NCI-H2227 (cell line): ENCODE data around the gene ASAP3.

Source experiments
- DNase-seq: peaks from one replicate; lab custom pipeline; 2025; ENCODE audit not compliant: unreplicated experiment; lab: John Stamatoyannopoulos, UW

Gene ASAP3

GRCh38 chr1:23450894-23451293, 33.1 kb downstream of the ASAP3 start:
- DNase-seq: no peak

GRCh38 chr1:23449958-23450357, 34.0 kb downstream of the ASAP3 start:
- DNase-seq: no peak

GRCh38 chr1:23449306-23449705, 34.7 kb downstream of the ASAP3 start:
- no peak for DNase-seq

GRCh38 chr1:23448846-23449245, 35.1 kb downstream of the ASAP3 start:
- DNase-seq: no peak

- no peak for DNase-seq
Observed at GRCh38 chr1:23446661-23447310, 37.2 kb downstream of the ASAP3 start.

- DNase-seq: no peak
Observed at GRCh38 chr1:23444596-23445390, 39.2 kb downstream of the ASAP3 start.

- DNase-seq: no peak
Observed at GRCh38 chr1:23444104-23444533, 39.9 kb downstream of the ASAP3 start.

- no peak for DNase-seq
Observed at GRCh38 chr1:23442751-23443150, 41.2 kb downstream of the ASAP3 start.

- DNase-seq: no peak
Observed at GRCh38 chr1:23441446-23442148, 42.4 kb downstream of the ASAP3 start.

- DNase-seq: no peak
Observed at GRCh38 chr1:23438545-23438944, 45.4 kb downstream of the ASAP3 start.

GRCh38 chr1:23437355-23437664, 46.7 kb downstream of the ASAP3 start:
- no peak for DNase-seq

- DNase-seq: no peak
Observed at GRCh38 chr1:23436520-23437354, 47.2 kb downstream of the ASAP3 start.

GRCh38 chr1:23434260-23434775, 49.7 kb downstream of the ASAP3 start:
- DNase-seq: no peak

GRCh38 chr1:23433122-23433521, 50.9 kb downstream of the ASAP3 start:
- DNase-seq: no peak

- no peak for DNase-seq
Observed at GRCh38 chr1:23431431-23431830, 52.5 kb downstream of the ASAP3 start.

GRCh38 chr1:23430803-23431202, 53.2 kb downstream of the ASAP3 start:
- no peak for DNase-seq

GRCh38 chr1:23428136-23428905, 55.7 kb downstream of the ASAP3 start:
- DNase-seq: no peak

- DNase-seq: no peak
Observed at GRCh38 chr1:23427550-23427949, 56.4 kb downstream of the ASAP3 start.

GRCh38 chr1:23426828-23427227, 57.2 kb downstream of the ASAP3 start:
- DNase-seq: no peak

GRCh38 chr1:23425193-23425494, 58.8 kb downstream of the ASAP3 start:
- DNase-seq: no peak
